WTC11 (cell line): ENCODE measurements around the gene FAM24A.
"Not testable (repeated sequence)": the region's sequence is repeated elsewhere in the genome, so short reads cannot be mapped to it uniquely, and the experiment has no call there.

Experiments
- GABPB1 ChIP-seq: sonication (generic); formaldehyde crosslinking; IDR thresholded peaks from 2 replicates; pipeline ENCODE4 v1.8.1; 2023; ENCODE audit warnings: mild to moderate bottlenecking, missing genetic modification reagents
- IRF2 ChIP-seq: sonication (generic); formaldehyde crosslinking; IDR thresholded peaks from 2 replicates; pipeline ENCODE4 v1.8.0; 2022; ENCODE audit warnings: low read depth, missing genetic modification reagents, borderline replicate concordance
- NR1H2 ChIP-seq: sonication (generic); formaldehyde crosslinking; IDR thresholded peaks from 2 replicates; pipeline ENCODE4 v1.9.0; 2021; ENCODE audit warnings: mild to moderate bottlenecking, moderate library complexity, missing genetic modification reagents
- SMAD3 ChIP-seq: sonication (generic); formaldehyde crosslinking; IDR thresholded peaks from 2 replicates; pipeline ENCODE4 v1.8.0; 2022; ENCODE audit warnings: missing genetic modification reagents, mild to moderate bottlenecking, borderline replicate concordance
- TCF7 ChIP-seq: sonication (generic); formaldehyde crosslinking; IDR thresholded peaks from 2 replicates; pipeline ENCODE4 v1.8.0; 2022; ENCODE audit warnings: mild to moderate bottlenecking, low read depth, missing genetic modification reagents, moderate library complexity
- ZNF138 ChIP-seq: sonication (generic); formaldehyde crosslinking; conservative IDR thresholded peaks from 2 replicates; pipeline ENCODE4 v1.8.1; 2022; ENCODE audit warnings: mild to moderate bottlenecking, moderate library complexity, missing genetic modification reagents
- ZNF219 ChIP-seq: sonication (generic); formaldehyde crosslinking; IDR thresholded peaks from 2 replicates; pipeline ENCODE4 v1.8.0; 2023; ENCODE audit warnings: missing genetic modification reagents, mild to moderate bottlenecking, borderline replicate concordance
- ZNF317 ChIP-seq: sonication (generic); formaldehyde crosslinking; IDR thresholded peaks from 2 replicates; pipeline ENCODE4 v1.8.1; 2023; ENCODE audit warnings: low read depth, mild to moderate bottlenecking, moderate library complexity, missing genetic modification reagents, borderline replicate concordance
- TF ChIP-seq, protein P1 (sequence below): fragments of 200-600 bp; IDR thresholded peaks from 2 replicates; pipeline ENCODE4 v1.8.0; 2022; ENCODE audit warnings: antibody characterized with exemption
- TF ChIP-seq, protein P2 (sequence below): sonication (generic); formaldehyde crosslinking; IDR thresholded peaks from 2 replicates; pipeline ENCODE4 v1.8.1; 2023; ENCODE audit warnings: mild to moderate bottlenecking, moderate library complexity, missing genetic modification reagents
- TF ChIP-seq, protein P3 (sequence below): sonication (generic); formaldehyde crosslinking; IDR thresholded peaks from 2 replicates; pipeline ENCODE4 v1.8.0; 2022; ENCODE audit warnings: mild to moderate bottlenecking, missing genetic modification reagents
- TF ChIP-seq, protein P4 (sequence below): sonication (generic); formaldehyde crosslinking; IDR thresholded peaks from 2 replicates; pipeline ENCODE4 v1.8.1; 2023; ENCODE audit warnings: mild to moderate bottlenecking, missing genetic modification reagents

DNA sequence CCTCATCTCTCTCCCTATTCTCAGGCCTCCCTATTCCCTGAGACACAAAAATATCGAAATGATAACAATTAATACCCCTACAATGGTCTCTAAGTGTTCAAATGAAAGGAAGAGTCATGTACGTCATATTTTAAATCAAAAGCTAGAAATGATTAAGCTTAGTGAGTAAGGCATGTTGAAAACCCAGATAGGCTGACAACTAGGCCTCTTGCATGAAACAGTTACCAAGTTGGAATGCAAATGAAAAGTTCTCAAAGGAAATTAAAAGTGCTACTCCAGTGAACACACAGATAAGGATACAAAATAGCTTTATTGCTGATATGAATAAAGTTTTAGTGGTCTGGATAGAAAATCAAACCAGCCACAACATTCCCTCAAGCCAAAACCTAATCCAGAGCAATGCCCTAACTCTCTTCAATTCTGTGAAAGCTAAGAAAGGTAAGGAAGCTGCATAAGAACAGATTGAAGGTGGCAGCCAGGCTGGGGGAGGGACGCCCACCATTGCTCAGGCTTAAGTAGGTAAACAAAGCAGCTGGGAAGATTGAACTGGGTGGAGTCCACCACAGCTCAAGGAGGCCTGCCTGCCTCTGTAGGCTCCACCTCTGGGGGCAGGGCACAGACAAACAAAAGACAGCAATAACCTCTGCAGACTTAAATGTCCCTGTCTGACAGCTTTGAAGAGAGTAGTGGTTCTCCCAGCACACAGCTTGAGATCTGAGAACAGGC, 43.5 kb upstream of the FAM24A start:
- TF ChIP-seq, protein P1, sequence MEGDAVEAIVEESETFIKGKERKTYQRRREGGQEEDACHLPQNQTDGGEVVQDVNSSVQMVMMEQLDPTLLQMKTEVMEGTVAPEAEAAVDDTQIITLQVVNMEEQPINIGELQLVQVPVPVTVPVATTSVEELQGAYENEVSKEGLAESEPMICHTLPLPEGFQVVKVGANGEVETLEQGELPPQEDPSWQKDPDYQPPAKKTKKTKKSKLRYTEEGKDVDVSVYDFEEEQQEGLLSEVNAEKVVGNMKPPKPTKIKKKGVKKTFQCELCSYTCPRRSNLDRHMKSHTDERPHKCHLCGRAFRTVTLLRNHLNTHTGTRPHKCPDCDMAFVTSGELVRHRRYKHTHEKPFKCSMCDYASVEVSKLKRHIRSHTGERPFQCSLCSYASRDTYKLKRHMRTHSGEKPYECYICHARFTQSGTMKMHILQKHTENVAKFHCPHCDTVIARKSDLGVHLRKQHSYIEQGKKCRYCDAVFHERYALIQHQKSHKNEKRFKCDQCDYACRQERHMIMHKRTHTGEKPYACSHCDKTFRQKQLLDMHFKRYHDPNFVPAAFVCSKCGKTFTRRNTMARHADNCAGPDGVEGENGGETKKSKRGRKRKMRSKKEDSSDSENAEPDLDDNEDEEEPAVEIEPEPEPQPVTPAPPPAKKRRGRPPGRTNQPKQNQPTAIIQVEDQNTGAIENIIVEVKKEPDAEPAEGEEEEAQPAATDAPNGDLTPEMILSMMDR, result not testable (repeated sequence)
- not testable (repeated sequence) for TF ChIP-seq IRF2, ZNF219, GABPB1, ZNF317, TCF7, ZNF138, NR1H2, SMAD3 (CRISPR knock-in tag)
- TF ChIP-seq, protein P2, sequence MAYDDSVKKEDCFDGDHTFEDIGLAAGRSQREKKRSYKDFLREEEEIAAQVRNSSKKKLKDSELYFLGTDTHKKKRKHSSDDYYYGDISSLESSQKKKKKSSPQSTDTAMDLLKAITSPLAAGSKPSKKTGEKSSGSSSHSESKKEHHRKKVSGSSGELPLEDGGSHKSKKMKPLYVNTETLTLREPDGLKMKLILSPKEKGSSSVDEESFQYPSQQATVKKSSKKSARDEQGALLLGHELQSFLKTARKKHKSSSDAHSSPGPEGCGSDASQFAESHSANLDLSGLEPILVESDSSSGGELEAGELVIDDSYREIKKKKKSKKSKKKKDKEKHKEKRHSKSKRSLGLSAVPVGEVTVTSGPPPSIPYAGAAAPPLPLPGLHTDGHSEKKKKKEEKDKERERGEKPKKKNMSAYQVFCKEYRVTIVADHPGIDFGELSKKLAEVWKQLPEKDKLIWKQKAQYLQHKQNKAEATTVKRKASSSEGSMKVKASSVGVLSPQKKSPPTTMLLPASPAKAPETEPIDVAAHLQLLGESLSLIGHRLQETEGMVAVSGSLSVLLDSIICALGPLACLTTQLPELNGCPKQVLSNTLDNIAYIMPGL (CRISPR knock-in tag), result not testable (repeated sequence)
- TF ChIP-seq, protein P3, sequence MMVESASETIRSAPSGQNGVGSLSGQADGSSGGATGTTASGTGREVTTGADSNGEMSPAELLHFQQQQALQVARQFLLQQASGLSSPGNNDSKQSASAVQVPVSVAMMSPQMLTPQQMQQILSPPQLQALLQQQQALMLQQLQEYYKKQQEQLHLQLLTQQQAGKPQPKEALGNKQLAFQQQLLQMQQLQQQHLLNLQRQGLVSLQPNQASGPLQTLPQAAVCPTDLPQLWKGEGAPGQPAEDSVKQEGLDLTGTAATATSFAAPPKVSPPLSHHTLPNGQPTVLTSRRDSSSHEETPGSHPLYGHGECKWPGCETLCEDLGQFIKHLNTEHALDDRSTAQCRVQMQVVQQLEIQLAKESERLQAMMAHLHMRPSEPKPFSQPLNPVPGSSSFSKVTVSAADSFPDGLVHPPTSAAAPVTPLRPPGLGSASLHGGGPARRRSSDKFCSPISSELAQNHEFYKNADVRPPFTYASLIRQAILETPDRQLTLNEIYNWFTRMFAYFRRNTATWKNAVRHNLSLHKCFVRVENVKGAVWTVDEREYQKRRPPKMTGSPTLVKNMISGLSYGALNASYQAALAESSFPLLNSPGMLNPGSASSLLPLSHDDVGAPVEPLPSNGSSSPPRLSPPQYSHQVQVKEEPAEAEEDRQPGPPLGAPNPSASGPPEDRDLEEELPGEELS (CRISPR knock-in tag), result not testable (repeated sequence)
- TF ChIP-seq, protein P4, sequence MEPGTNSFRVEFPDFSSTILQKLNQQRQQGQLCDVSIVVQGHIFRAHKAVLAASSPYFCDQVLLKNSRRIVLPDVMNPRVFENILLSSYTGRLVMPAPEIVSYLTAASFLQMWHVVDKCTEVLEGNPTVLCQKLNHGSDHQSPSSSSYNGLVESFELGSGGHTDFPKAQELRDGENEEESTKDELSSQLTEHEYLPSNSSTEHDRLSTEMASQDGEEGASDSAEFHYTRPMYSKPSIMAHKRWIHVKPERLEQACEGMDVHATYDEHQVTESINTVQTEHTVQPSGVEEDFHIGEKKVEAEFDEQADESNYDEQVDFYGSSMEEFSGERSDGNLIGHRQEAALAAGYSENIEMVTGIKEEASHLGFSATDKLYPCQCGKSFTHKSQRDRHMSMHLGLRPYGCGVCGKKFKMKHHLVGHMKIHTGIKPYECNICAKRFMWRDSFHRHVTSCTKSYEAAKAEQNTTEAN (CRISPR knock-in tag), result not testable (repeated sequence)
